ENCODE data around the gene CBFA2T3.

Gene CBFA2T3

GRCh38 chr16:88851616-88852015 lies 125.4 kb downstream of the CBFA2T3 start:
- no peak for DNase-seq

- no peak for DNase-seq
Measured at GRCh38 chr16:88850531-88851199, 126.3 kb downstream of the CBFA2T3 start.

DNA sequence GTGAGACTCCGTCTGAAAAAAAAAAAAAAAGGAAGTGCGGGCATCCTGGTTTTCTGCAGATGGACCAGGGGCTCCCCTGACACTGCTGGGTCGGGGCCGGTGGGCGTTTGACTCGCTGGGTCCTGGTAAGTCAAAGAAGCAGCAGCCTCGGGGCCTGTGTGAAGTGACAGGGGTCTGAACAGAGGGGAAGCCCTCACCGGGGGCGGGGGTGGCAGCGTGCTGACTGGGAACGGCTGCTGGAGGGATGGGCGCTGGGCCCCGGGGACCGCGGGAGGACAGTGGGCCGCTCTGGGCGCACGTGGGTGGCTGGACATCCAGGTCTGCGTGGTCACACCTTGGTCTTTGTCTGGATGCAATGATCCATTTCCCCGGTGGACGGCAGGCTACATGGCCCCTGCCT lies 128.4 kb downstream of the CBFA2T3 start:
- no peak for DNase-seq

DNA sequence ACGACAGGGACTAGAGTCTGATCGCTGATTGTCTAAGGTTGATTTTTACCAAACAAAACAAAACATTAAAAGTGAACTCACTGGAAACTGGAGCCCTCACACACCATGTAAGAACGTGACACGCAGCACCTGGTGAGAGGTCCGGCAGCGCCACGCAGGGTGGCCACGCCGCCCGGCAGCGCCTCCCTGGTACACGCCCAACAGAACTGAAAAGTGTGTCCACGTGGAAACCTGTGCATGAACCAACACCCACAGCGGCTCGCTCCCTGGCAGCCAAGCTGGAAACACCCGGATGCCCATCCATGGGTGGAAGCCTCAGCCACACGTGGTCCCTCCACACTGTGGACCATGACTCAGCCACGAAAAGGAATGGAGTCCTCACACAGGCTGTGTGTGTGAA lies 129.4 kb downstream of the CBFA2T3 start:
- no peak for DNase-seq

DNA sequence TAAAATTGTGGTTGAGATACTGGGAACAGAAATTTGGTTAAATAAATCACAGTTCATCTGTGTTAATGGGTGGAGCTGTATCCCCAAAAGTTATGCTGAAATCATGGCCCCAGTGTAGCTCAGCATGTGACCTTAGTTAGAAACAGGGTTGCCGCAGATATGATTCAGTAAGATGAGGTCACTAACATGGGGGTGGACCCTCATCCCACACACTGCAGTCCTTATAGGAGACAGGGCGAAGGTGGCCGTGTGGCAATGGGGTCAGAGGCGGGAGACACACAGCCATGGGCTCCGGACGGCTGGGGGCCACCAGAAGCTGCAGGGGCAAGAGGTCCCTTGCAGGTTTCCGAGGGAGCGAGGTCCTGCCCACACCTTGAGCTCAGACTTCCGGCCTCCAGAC lies 130.9 kb downstream of the CBFA2T3 start:
- DNase-seq, result no peak

DNA sequence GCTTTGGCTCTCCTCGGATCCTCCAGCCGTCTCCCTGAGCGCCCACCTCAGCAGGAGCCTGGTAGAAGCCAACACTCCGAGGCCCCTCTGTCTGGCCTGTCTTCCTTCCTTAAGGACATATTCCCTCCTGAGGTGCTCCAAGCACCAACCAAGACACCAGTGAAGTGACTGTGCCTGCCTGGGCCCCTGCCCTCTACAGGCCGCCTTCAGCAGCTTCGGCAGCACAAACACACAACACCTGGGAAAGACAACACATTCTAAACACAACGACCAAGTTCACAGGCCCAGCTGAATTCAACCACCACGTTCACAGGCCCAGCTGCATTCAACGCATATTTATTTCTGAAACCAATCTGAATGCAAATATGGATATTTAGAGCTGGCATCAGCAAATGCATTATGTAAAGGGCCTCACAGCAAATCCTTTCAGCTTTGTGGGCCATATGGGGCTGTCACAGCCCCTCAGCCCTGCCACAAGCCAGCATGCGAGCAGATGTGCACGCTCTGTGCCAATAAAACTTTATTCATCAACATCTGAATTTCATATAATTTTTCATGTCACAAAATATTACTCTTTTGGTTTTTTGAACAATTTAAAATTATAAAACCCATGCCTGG lies 132.5 kb downstream of the CBFA2T3 start:
- DNase-seq, result no peak

GRCh38 chr16:88843256-88843655 lies 133.8 kb downstream of the CBFA2T3 start:
- no peak for DNase-seq

- DNase-seq, result no peak
Measured at GRCh38 chr16:88842806-88843205, 134.2 kb downstream of the CBFA2T3 start.

DNA sequence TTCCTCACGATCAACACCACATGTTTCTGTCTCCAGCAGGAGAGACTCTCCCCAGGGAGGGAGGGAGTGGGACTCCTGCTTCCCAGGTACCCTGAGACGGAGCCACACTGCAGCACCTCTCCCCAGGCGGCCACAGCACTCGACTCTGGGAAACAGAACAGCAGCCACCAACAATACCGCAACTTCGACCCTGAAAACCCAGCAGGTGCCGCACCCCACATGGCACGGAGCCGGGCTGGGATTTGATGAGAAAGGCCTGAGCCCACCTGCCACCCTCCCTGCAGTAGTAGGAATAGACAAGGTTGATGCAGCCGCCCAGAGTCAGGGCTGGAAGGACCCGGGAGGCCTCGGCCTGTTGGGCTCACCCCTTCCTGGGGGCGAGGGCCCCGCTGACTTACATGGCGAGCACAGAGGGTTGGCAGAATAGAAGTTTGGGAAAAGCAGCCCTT lies 134.7 kb downstream of the CBFA2T3 start:
- no peak for DNase-seq

DNA sequence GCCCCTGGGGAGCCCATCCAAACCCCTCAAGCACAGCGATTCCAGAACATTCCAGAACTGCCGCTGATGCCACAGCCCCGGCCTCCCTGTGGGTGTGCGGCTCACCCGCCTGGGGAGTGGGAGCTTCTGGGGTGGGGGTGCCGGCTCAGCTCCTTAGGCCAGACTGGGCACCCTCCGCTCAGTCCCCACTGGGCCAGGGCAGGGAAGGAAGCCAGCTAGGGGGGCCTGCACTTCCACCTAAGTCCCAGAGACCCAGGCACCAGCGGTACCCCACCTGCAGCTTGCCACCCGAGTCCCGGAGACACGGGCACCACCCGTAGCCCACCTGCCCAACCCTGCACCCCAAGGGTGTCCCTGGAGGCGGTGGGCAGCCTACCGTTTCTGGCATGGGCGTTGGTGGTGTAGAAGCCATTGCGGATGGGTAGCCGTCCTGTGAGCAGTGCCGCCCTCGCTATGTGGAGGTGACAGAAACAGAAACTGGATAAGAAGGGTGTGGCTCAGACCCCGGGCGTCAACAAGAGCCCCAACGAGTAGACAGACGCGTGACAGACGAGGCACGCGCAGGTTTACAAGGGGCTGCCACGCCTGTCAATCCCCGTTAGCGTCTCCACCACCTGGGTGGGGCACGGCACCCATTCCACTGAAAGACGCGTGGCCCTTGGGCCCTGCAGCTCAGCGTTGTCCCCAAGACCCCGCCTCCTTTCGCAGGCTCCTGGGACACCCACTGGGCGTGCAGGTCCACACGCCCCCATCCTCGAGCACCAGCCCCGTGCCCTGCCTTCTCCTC lies 135.3 kb downstream of the CBFA2T3 start:
- no peak for DNase-seq

DNA sequence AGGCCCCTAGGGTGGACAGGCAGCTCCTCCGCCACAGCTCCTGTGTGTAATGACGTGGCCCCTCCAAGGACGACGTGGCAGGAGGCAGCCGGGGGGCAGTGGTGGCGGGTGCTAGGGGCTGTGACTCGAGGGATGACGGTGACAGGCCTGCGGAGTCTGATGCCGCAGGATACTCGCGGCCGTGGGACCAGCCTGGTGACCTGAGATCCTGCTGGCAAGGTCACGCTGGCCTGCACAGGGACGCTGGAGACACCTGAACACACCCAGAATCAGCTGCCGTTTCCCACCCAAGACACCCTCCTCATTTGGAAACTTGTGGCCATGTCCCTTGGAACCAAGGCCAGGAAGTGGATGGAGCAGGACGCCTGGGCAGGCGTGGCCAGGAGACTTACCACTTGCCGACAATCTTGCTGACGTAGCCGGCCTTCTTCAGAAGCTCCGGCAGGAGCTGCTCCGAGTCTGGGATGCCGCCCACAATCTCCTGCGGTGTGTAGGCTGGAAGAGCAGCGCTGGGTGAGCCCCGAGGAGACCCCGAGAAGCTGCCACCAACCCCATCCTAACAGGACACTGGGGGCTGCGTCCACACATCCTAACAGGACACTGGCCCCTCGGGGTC lies 136.3 kb downstream of the CBFA2T3 start:
- DNase-seq, result no peak

GRCh38 chr16:88839745-88840599 lies 137.0 kb downstream of the CBFA2T3 start:
- no peak for DNase-seq

GRCh38 chr16:88839026-88839529 lies 137.9 kb downstream of the CBFA2T3 start:
- DNase-seq, result no peak

DNA sequence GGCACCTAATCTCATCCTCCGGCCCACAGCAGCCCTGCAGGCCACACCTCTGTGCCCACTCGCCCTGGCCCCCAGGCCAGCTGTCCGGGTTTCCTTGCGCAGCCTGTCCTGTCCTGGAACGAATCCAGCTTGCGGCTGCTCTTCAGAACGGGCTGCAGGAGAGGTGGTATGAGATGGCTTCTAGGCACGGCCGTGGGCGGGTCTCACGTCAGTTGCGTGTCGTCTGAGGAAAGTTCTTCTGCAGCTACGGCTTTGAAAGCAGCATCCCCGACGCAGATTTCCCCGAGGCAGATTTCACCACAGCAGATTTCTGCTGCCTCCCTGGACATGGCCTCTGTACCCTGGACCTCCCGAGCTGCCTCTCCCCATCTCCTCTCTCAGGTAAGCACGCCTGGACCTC lies 138.4 kb downstream of the CBFA2T3 start:
- DNase-seq, result no peak

GRCh38 chr16:88837806-88838205 lies 139.2 kb downstream of the CBFA2T3 start:
- DNase-seq, result no peak

GRCh38 chr16:88836791-88837190 lies 140.2 kb downstream of the CBFA2T3 start:
- DNase-seq, result no peak

DNA sequence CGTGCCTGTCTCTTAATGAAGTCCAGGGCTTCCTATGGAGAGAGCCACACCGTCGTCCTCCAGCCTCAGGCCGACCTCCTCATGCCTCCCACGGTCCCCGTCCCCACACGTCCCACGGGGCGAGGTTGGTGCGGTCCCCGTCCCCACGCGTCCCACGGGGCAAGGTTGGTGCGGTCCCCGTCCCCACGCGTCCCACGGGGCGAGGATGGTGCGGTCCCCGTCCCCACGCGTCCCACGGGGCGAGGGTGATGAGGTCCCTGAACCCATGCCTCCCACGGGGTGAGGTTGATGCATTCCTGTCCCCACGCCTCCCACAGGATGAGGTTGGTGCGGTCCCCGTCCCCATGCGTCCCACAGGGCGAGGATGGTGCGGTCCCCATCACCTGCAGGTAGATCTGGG lies 141.2 kb downstream of the CBFA2T3 start:
- no peak for DNase-seq

DNA sequence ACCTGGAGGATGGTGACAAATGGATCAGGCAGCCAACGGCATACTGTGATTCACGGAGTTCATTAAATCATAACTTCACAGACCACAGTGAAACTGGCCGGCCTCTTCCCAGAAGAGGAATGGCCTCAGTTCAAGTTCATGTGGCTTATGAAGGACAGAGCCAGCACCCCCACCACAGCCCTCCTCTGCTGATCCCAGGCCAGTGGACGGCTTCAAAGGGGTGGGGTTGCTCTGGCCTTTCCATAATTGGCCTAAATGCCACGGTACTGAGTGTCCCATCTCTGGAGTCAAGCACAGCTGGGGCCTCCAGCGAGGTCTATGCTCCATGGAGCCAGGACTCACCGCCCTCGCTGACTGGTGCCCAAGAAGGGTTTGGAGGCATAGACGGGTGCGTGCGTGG lies 141.6 kb downstream of the CBFA2T3 start:
- DNase-seq, result no peak

- no peak for DNase-seq
Measured at GRCh38 chr16:88834670-88835069, 142.3 kb downstream of the CBFA2T3 start.

- DNase-seq, result no peak
Measured at GRCh38 chr16:88833086-88833485, 143.9 kb downstream of the CBFA2T3 start.

DNA sequence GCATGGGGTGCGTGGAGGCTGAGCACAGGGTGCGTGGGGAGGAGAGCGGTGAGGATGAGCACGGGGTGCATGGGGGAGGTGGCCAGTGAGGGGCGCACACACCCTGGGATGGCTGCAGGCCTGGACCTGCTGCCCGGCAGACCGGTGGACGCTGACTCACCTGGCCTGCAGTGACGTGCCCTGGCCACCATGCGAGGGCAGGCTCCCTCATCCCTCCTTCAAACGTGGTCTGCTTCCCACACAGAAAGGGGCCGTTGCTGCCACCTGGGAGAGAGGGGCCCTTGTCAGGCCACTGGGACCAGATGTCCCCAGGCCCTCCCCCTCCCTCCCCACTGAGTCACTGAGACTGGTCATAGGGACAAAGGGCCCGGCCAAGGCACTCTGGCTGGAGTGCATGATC lies 145.2 kb downstream of the CBFA2T3 start:
- DNase-seq, result no peak

GRCh38 chr16:88830783-88831182 lies 146.2 kb downstream of the CBFA2T3 start:
- DNase-seq, result no peak

Measured in cerebellar nuclear complex (tissue), 1 donor.